GM12878 (cell line): ENCODE data around the gene HABP2. TPM values are rescaled to one million over a fixed set of nuclear protein-coding genes. Genes with fewer than 3 reads are reported as not detected.

Source experiments
- ATAC-seq: fragments of 200-7000 bp; cut with Tn5 transposase; 3 replicates; pipeline ENCODE4 v1.9.1; 2020; ENCODE audit warnings: mild to moderate bottlenecking, moderate library complexity
- BruUV-seq: library from RNA; stranded (reverse); fragments of 400-500 nt; replicated peaks from 2 replicates; lab custom pipeline; 2021; lab: Mats Ljungman, UMichigan
- CTCF ChIA-PET: fragments of 300-600 bp; sonication (Branson Sonifier 250); formaldehyde crosslinking; extraction: SDS; loops from one replicate; lab custom pipeline; 2021; ENCODE audit warnings: inconsistent platforms; lab: Yijun Ruan, JAX
- POLR2A ChIA-PET: fragments of 350-600 bp; formaldehyde crosslinking; extraction: SDS; loops from one replicate; lab custom pipeline; 2021; ENCODE audit warnings: inconsistent platforms; lab: Charles Lee
- RAD21 ChIA-PET: fragments of 300-600 bp; sonication (Branson Sonifier 250); formaldehyde crosslinking; loops from one replicate; lab custom pipeline; 2023; ENCODE audit warnings: antibody characterized with exemption; ENCODE audit not compliant: unreplicated experiment; lab: Charles Lee
- SMC1A ChIA-PET: fragments of 300-600 bp; sonication (Branson Sonifier 250); formaldehyde crosslinking; loops from one replicate; lab custom pipeline; 2023; ENCODE audit not compliant: unreplicated experiment, uncharacterized antibody; lab: Charles Lee
- DNase-seq: peaks from one replicate; pipeline ENCODE4 v3.0.0-alpha.2; 2011; ENCODE audit warnings: low read depth, low spot score
- FAIRE-seq: peaks from 3 replicates; lab custom pipeline; 2011; peaks lifted over from hg19 to GRCh38; lab: Jason Lieb, UNC
- H2AFZ ChIP-seq: 2 replicates; pipeline ENCODE4 v1.6.0; 2011; ENCODE audit warnings: low read depth, low read length, control low read depth; ENCODE audit not compliant: control insufficient read depth
- H3K27ac ChIP-seq: 2 replicates; pipeline ENCODE4 v1.5.1; 2011; ENCODE audit warnings: control low read depth; ENCODE audit not compliant: control insufficient read depth, insufficient read depth
- H3K27me3 ChIP-seq, 2 experiments: replicated peaks in 1 of 2; 2 replicates each; pipeline versions ENCODE4 v1.6.0 to v1.6.1; 2011; ENCODE audit warnings: low read length in 1 of 2; ENCODE audit not compliant: control insufficient read depth in 2 of 2, insufficient read depth in 2 of 2
- H3K36me3 ChIP-seq, 2 experiments: 2 replicates each; pipeline ENCODE4 v1.5.1; 2011; ENCODE audit warnings: low read length in 1 of 2; ENCODE audit not compliant: control insufficient read depth in 2 of 2, insufficient read depth in 2 of 2
- H3K4me1 ChIP-seq: 2 replicates; pipeline ENCODE4 v1.6.1; 2011; ENCODE audit warnings: mild to moderate bottlenecking, low read length, moderate library complexity, mixed read lengths; ENCODE audit not compliant: control insufficient read depth, insufficient read depth
- H3K4me2 ChIP-seq: 2 replicates; pipeline ENCODE4 v1.6.0; 2011; ENCODE audit warnings: control low read depth; ENCODE audit not compliant: control insufficient read depth, insufficient read depth
- H3K4me3 ChIP-seq: fragments of 200-600 bp; sonication (generic); 2 replicates; pipeline ENCODE4 v1.5.1; 2016
- H3K79me2 ChIP-seq: 2 replicates; pipeline ENCODE4 v1.6.0; 2011; ENCODE audit warnings: low read length; ENCODE audit not compliant: control insufficient read depth, insufficient read depth
- H3K9ac ChIP-seq: 2 replicates; pipeline ENCODE4 v1.8.0; 2011; ENCODE audit warnings: low read length, control low read depth, mixed read lengths; ENCODE audit not compliant: control insufficient read depth, insufficient read depth
- H3K9me3 ChIP-seq: replicated peaks from 3 replicates; pipeline ENCODE4 v1.5.1; 2011; ENCODE audit warnings: mild to moderate bottlenecking, low read length; ENCODE audit not compliant: control insufficient read depth, insufficient read depth
- H4K20me1 ChIP-seq: 2 replicates; pipeline ENCODE4 v1.6.0; 2011; ENCODE audit not compliant: control insufficient read depth, insufficient read depth
- BACH1 ChIP-seq: fragments of 450-650 bp; IDR thresholded peaks from 2 replicates; pipeline ENCODE4 v1.6.1; 2017; ENCODE audit warnings: mild to moderate bottlenecking, borderline replicate concordance
- CBFB ChIP-seq: IDR thresholded peaks from 2 replicates; pipeline ENCODE4 v1.6.1; 2016; ENCODE audit warnings: antibody characterized with exemption, low read depth
- CBX3 ChIP-seq: fragments of 200-600 bp; sonication (generic); IDR thresholded peaks from 2 replicates; pipeline ENCODE4 v1.6.1; 2016; ENCODE audit warnings: low read depth, borderline replicate concordance
- CTCF ChIP-seq, 3 experiments: IDR thresholded peaks in 2 of 3; conservative IDR thresholded peaks in 1 of 3; 2 replicates each; pipeline ENCODE4 v1.5.1; 2011; ENCODE audit warnings: low read depth in 3 of 3, low read length in 3 of 3, mild to moderate bottlenecking in 3 of 3, control low read depth in 2 of 3, moderate library complexity in 2 of 3, inconsistent platforms in 1 of 3, mixed read lengths in 1 of 3; ENCODE audit not compliant: control insufficient read depth in 2 of 3, insufficient read depth in 1 of 3; ENCODE audit errors: extremely low read depth in 1 of 3
- EGR1 ChIP-seq, 2 experiments: IDR thresholded peaks; 1 replicate in 1 of 2; 2 replicates in 1 of 2; pipeline ENCODE4 v1.6.1; 2011 to 2012; ENCODE audit warnings: low read depth in 2 of 2, low read length in 2 of 2, borderline replicate concordance in 1 of 2, mild to moderate bottlenecking in 1 of 2, moderate library complexity in 1 of 2
- HCFC1 ChIP-seq: fragments of 150-350 bp; IDR thresholded peaks from 2 replicates; pipeline ENCODE4 v1.6.1; 2014; ENCODE audit warnings: low read length
- POLR2AphosphoS2 ChIP-seq: IDR thresholded peaks from 2 replicates; pipeline ENCODE4 v1.6.1; 2011; ENCODE audit warnings: low read depth, mild to moderate bottlenecking, low read length, improper control_type of control experiment, moderate library complexity
- POU2F2 ChIP-seq: IDR thresholded peaks from 3 replicates; pipeline ENCODE4 v1.6.1; 2011; ENCODE audit warnings: low read depth, mild to moderate bottlenecking, low read length, borderline replicate concordance
- SMC3 ChIP-seq: IDR thresholded peaks from 2 replicates; pipeline ENCODE4 v1.6.1; 2011; ENCODE audit warnings: low read length, improper control_type of control experiment, borderline replicate concordance
- SREBF2 ChIP-seq: IDR thresholded peaks from 2 replicates; pipeline ENCODE4 v1.6.1; 2012; ENCODE audit warnings: mild to moderate bottlenecking, low read length
- TBL1XR1 ChIP-seq: IDR thresholded peaks from 2 replicates; pipeline ENCODE4 v1.6.1; 2012; ENCODE audit warnings: low read depth, low read length, improper control_type of control experiment
- TCF7 ChIP-seq: IDR thresholded peaks from 2 replicates; pipeline ENCODE4 v1.6.1; 2014; ENCODE audit warnings: antibody characterized with exemption, borderline replicate concordance
- WGBS: methylation state at CpG from one replicate; pipeline ENCODE4 v1.1.6; 2016; ENCODE audit warnings: low lambda C conversion rate; ENCODE audit not compliant: insufficient replicate concordance, insufficient coverage; ENCODE audit errors: missing lambda C conversion rate; 5-methylcytosine and 5-hydroxymethylcytosine counted together
- in situ Hi-C: fragments of 300-500 bp; cut with MboI; formaldehyde crosslinking; loops from 9 replicates; pipeline ENCODE4 v1.14.3; 2018; ENCODE audit warnings: mixed read lengths
- intact Hi-C: fragments of 100-400 bp; cut with micrococcal nuclease; formaldehyde crosslinking; loops from one replicate; pipeline ENCODE4 v1.14.2; 2022; ENCODE audit not compliant: unreplicated experiment
- polyA plus RNA-seq, 11 experiments: library from polyadenylated mRNA; depleted of rRNA in 4 of 11; unstranded in 6 of 11; stranded (reverse) in 5 of 11; fragments of >200 nt; fragmentation: Nextera tagmentation in 4 of 11; fragmentation: Illumina TruSeq in 1 of 11; extraction: Ambion mirVana in 4 of 11; extraction: Trizol in 1 of 11; gene quantifications; 1 replicate in 1 of 11; 2 replicates in 10 of 11; pipeline versions ENCODE4 v1.2.1 to v1.2.3, GENCODE V29; 2011 to 2016; ENCODE audit warnings: inconsistent platforms in 2 of 11, missing spikeins in 2 of 11, low read depth in 1 of 11
- total RNA-seq, 4 experiments: library from RNA; depleted of rRNA in 3 of 4; stranded (reverse); fragments of >200 nt in 3 of 4; fragmentation: Illumina TruSeq in 1 of 4; extraction: Trizol in 1 of 4; gene quantifications; 2 replicates each; pipeline versions ENCODE4 v1.2.1 to v1.2.3, GENCODE V29; 2013 to 2021

Gene HABP2
- total and polyA plus RNA-seq, 10 of the 15 experiments (the other 5 are each of a cell fraction or from before 2014, with no cell fraction given) = 0.13 TPM; not detected in 9

GRCh38 chr10:113549856-113550255, 3.0 kb upstream of the HABP2 start:
- Histone ChIP-seq H3K27ac (no peak overlapping the region), H3K4me3 (no peak overlapping the region)
- SMC1A ChIA-PET = no interaction called here
- no peak for TF ChIP-seq CBX3
- no peak for TF ChIP-seq POU2F2
- TF ChIP-seq TCF7 = no peak
- no peak for TF ChIP-seq SREBF2
- TF ChIP-seq POLR2AphosphoS2 = no peak
- no peak for TF ChIP-seq HCFC1
- no peak for TF ChIP-seq BACH1
- TF ChIP-seq, all 136 proteins: peak for 0
- no peak for FAIRE-seq
- Histone ChIP-seq H2AFZ (no peak overlapping the region), H3K9me3 (no peaks in the 10 kb centered on the region; the same call in 2 of the 3 replicates), H4K20me1 (no peaks in the 10 kb centered on the region), H3K79me2 (no peaks in the 10 kb centered on the region), H3K36me3 (no peaks in the 10 kb centered on the region), H3K4me1 (no peaks in the 10 kb centered on the region; the same call in 1 of the 2 replicates), H3K27me3 (peaks cover 0 to 3% of the 10 kb centered on the region in 2 experiments; a peak in 2 of 4 replicates), H3K9ac (no peak overlapping the region), H3K4me2 (no peak overlapping the region)
- WGBS = 95% methylated on average over 6 of the region's 6 CpGs
- BruUV-seq = no TSS peak
- ChIA-PET CTCF (no interaction called here), RAD21 (no interaction called here), POLR2A (no interaction called here)
- in situ Hi-C loops (no loop called here), intact Hi-C loops (no loop called here)
- ATAC-seq = no peak
- no peak for DNase-seq

GRCh38 chr10:113550365-113550764, 2.5 kb upstream of the HABP2 start:
- H2AFZ ChIP-seq = no peak overlapping the region
- ChIA-PET SMC1A (no interaction called here), RAD21 (no interaction called here), POLR2A (no interaction called here), CTCF (no interaction called here)
- H3K9me3 ChIP-seq = no peaks in the 10 kb centered on the region; the same call in 2 of the 3 replicates
- 0% methylated on average over 6 of the region's 6 CpGs for WGBS
- H3K27ac ChIP-seq = no peak overlapping the region
- no peaks in the 10 kb centered on the region for H3K79me2 ChIP-seq
- TF ChIP-seq CBFB = no peak
- TF ChIP-seq CTCF (IDR thresholded peaks at IDR 0.05 in 2 of 3, conservative IDR thresholded peaks at IDR 0.05 in 1 of 3; ENCODE audit: control insufficient read depth in 2 of 3, extremely low read depth in 1 of 3, insufficient read depth in 1 of 3, low read depth in 3 of 3, low read length in 3 of 3) = no peak
- TF ChIP-seq EGR1 (IDR thresholded peaks at IDR 0.05; ENCODE audit: borderline replicate concordance in 1 of 2, low read depth in 2 of 2, low read length in 2 of 2) = no peak
- no peak for TF ChIP-seq SMC3
- no peak for TF ChIP-seq TBL1XR1
- intact Hi-C loops (no loop called here), in situ Hi-C loops (no loop called here)
- no peak for DNase-seq
- H3K4me1 ChIP-seq = no peaks in the 10 kb centered on the region; the same call in 1 of the 2 replicates
- ATAC-seq = no peak
- no peak overlapping the region for H3K4me3 ChIP-seq
- no TSS peak for BruUV-seq
- H3K27me3 ChIP-seq = peaks cover 0 to 3% of the 10 kb centered on the region in 2 experiments; a peak in 2 of 4 replicates
- no peaks in the 10 kb centered on the region for H4K20me1 ChIP-seq
- H3K4me2 ChIP-seq = peak overlapping the region; percentile 2; the same call in 1 of the 2 replicates
- no peak overlapping the region for H3K9ac ChIP-seq
- no peak for FAIRE-seq
- H3K36me3 ChIP-seq = no peaks in the 10 kb centered on the region
